GM19452 (cell line): Measurements from ENCODE around the gene FLRT1.
"Not testable (repeated sequence)": the region's sequence is repeated elsewhere in the genome, so short reads cannot be mapped to it uniquely, and the experiment has no call there.

Source experiments
- ATAC-seq: cut with Tn5 transposase; IDR thresholded peaks from one replicate; pipeline ENCODE4 v1.9.1; 2021; ENCODE audit not compliant: unreplicated experiment

Gene FLRT1

DNA sequence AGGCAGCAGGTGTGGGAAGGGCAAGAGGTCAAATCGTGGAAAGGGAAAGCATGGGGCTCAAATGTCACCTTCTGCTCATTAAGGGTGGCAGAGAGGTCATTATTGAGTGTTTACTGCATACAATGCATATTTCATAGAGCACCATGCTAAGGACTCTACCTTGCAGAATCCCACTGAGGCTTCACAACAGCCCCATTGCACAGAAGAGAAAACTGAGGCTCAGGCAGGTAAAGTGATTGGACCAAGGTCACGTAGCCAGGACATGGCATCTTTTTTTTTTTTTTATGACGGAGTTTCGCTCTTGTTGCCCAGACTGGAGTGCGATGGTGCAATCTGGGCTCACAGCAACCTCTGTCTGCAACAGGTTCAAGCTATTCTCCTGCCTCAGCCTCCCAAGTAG lies 7.8 kb downstream of the FLRT1 start:
- no peak for ATAC-seq

DNA sequence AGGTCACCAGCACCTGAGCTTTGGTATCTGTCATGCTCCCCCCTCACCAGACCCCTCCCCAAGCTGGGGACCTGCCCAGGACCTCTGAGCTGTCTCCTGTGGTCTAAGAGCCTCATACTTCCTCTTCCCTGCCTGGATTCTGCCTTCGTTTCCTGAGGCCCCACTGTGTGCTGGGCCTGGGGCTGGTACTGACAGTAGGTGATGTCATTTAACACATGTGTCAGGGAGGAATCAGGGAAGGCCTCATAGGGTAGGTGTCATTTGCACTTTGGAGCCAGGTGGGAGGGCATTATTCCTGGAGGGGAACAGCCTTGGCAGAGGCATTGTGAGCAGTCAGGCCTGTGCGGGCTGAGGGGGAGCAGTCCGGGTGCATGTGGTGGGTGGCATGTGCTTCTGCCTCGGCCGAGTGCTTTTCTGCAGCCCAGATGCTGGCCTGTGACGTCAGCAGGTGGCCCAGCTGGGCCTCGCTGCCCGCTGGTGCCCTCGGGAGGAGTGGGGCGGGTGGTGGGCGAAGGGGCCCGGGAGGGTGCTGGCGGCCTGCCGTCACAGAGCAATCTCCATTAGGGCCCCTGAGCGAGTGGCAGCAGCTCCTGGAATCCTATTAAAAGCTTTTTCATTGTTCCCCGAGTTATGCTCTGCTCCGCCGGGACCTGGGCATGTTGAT lies 9.1 kb downstream of the FLRT1 start:
- ATAC-seq, result no peak

DNA sequence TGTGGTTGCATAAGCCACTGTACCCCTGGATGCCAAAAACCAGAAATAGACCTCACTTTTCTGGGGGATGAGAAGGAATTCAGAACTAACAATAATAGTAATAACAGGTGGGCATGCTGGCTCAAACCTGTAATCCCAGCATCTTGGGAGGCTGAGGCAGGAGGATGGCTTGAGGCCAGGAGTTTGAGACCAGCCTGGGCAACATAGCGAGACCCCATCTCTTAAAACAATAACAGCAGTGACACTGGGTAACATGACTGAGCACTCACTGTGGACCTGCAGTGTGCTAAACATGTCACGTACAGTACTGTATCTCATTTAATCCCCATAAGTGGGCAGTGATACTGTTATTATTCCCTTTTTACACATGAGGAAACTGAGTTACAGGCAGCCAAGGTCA lies 10.0 kb downstream of the FLRT1 start:
- ATAC-seq, result no peak

DNA sequence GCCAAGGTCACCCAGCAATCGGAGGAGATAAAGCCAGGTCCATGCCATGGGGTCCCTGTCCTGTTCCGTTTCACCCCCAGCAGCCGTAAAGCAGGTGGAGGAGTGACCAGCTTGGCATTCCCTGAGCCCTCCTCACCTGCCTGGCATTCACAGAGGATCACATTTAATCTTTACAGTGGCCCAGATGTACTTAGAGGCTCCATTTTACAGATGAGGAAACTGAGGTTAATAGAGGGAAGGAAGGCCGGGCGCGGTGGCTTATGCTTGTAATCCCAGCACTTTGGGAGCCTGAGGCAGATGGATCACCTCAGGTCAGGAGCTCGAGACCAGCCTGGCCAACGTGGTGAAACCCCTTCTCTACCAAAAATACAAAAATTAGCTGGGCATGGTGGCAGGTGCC lies 11.6 kb downstream of the FLRT1 start:
- ATAC-seq, result not testable (repeated sequence)

DNA sequence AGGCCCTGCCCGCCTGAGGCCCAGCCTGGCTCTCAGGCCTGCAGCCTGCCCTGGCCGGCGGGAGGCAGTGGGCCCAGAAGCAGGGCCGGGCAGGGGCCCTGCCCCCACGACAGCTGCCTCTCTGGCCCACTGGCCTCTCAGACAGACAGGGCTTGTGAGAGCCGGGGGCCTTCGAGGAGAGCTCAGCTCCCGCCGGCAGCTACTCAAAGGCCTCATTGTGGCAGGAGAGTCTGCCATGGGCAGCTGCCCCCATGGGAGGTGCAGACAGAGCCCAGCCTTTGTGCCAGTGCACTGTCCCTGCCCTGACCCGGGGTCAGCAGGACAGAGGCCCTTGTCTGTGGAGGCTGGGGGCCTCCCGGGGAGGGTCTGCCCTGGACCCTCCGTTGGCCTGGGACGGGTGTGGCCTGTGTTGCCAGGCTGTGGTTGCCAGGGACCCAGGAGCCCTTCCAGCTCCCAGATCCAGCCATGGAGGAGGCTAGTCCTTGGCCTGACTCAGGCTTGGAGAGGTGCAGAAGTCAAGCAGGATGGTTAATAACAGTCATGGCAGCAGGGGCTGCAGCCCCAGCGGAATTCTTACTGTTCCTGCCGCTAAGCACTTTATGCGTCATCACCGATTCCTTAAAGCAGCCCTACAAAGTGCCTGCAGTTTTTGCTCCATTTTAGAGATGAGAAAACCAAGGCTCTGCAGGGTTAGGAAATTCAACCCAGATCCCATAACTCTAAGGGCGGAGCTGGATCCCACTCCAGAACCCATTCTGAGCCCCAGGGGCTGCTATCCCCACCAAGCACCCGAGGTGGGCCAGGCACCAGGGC lies 12.5 kb downstream of the FLRT1 start:
- no peak for ATAC-seq

DNA sequence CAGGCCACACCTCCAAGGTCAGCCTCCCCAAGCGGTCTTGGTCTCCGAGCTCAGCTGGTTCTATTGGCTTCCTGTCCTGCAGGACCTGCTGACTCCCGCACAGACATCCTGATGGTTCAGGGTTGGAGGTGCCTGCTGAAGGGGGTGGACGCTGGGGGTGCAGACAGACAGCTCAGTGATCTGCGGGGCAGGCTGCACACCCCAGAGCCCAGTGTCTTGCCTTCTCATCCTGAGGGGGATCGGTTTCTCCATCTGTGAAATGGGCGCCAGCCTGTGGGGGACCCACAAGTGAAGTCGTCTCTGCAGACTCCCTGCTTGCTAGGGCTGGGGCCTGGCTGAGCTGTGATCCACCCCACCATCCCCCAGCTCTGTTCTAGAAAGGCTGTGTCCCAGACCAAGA lies 13.8 kb downstream of the FLRT1 start:
- ATAC-seq, result no peak

DNA sequence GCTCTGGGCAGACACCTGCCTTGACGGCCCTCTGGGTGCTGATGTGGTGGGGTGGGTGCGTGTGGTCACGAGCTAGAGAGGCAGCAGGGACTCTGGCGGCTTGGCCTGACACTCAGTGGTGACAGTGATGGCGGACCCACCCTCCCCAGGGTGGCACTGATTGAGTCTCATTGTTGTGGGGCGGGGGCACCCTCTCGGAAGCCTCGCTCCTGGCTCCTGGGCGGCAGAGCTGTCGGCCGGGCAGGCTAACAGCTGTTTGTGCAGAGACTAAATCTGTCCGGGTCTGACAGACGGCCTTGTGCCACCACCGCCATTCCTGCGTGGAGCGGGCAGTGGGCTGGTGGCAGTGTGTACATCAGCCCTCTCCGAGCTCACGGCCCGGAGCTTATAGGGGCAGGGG lies 15.6 kb downstream of the FLRT1 start:
- no peak for ATAC-seq

DNA sequence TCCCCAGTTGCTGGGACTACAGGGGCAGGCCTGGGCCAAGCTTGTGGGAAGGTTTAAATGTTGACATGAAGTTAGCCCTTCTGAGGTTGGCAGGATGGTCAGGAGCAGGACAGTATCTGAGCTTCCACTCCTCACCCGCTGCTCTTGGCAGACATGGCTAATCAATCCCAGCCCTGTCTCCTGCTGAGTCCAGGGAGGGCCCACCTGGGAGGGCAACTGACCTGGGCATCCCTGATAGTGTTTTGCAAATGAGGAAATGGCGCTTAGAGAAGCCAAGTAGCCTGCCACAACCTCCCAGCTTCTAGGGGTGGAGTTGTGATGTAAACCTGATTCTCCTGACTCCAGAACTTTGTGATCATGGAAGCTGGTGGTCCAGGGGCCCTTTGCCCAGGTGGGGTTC lies 16.7 kb downstream of the FLRT1 start:
- no peak for ATAC-seq

DNA sequence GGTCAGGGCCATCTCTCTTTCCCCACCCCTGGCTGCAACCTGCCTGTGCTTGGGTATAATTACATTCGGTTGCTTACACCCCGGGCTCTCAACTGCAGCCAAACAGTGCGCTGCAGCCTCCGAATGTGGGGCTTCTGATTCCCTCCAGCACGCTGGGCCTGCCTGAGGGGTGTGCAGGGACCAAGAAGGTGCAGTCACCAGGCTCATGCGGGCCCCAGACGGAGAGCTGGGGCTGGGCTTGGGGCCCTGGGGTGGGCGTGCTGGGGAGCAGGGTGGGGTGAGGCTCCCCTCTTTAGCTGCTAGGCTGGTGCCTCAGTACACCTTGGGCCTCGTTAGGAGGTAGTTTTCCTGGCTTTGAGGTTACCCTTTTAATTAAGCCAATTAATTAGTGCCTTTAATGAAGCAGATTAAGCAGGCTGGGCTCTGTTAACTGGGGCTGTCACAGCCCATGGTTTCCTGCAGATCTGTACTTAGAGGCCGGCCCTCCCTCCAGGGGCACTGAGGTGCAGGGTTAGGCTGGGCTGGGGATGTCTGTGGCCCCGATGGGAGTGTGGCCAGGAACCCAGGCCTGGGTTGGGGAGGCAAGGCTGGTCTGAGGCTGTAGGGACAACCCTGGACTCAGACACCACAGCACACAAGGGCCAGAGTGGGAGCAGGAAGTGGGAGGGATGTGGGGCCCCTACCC lies 17.3 kb downstream of the FLRT1 start:
- ATAC-seq, result no peak

DNA sequence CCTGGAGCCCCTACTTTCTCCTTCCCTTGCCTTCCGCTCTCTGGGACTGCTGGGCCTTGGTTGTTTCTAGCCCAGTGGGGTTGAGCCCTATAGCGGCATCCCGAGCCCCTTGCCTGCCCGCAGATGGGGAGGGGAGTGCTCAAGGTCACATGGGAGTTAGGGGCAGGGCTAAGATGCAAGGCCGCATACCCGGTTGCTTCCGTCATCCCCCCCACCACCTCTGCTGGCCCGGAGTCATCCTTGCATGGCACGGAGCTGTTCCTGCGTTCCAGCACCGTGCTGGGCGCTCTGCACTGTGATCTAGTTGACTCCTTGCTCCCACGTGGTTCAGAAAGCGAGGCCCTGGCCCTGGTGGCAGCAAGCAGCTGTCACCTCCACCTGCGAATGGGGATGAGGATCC lies 18.0 kb downstream of the FLRT1 start:
- no peak for ATAC-seq

DNA sequence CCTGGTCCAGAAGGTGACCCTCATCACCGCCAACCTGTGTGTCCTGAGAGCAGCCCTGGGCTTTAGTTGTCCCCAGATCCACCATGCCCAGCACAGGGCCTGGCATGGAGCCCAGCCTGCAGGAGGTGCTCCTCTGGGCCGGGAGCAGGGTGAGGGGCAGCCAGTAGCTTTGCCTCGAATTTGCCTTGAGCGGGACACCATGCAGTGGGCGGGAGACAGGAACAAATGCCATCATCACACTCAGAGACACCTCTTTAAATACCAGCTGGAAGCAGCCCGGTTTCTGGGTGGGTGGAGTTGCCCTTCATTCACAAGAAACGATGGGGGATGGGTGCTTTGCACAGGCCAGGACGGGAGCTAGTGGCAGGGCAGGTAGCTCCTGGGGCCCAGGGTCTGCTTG lies 19.3 kb downstream of the FLRT1 start:
- ATAC-seq, result no peak

DNA sequence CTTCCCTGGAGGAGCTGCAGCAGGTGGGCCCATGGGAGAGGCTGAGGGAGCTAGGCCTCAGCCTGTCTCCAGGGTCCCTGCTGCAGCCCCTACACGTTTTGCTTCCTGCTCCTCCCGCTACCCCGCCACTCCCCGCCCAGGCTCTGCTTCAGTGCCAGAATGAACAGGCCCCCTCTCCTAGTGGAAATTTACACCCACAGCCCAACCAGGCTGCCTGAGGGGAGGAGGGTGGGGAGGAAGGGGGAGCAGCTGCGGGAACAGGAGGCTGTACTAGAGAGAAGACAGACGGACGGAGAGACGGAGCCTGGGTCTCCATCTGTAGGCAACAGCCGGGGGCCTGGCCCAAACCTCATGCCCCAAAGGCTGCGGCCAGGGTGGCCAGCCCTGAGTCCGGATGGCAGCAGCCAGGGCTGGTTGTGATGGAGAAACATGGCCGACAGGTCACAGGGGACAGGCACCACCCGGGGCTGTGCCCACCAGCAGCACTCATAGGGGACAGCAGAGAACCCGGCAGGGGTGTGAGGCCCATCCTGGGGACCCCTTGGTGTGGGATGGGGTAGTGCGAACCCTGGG lies 20.6 kb downstream of the FLRT1 start:
- no peak for ATAC-seq

DNA sequence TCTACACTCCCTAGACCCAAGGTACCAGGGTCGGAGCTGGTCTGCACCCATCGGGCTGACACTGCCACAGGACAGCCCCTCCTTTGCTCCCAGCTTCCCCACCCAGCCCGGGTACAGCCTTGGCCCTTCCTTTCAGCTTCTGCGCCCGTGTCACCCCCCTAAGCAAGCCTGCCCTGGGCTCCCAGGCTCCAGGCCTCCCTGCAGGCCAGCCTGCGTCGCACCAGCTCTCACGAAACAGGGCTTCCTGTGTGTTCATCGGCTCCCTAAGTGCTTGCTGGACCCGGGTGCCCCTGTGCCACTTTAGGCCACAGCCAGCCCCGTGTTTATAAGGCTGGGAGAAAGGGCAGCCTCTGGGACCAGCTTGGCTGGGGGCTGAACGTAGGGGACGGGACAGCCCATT lies 21.1 kb downstream of the FLRT1 start:
- no peak for ATAC-seq

DNA sequence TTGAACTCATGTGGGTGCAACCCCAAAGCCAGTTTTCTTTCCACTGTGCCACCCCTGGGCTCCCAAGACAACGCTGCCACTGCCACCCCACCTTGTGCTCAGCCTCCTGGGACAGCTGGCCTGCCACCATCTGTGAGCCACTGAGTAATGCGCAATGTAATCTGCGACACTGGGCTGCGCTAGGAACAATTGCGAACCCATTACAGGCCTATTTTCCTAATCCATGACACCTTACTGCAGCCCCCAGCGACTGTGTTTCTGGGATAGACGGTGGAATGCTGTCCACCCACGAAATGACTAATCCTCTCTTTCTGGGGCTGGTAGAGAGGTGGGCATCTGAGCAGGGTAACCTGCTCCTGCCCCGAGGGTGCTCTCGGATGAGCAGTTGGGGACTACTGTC lies 22.2 kb downstream of the FLRT1 start:
- no peak for ATAC-seq

DNA sequence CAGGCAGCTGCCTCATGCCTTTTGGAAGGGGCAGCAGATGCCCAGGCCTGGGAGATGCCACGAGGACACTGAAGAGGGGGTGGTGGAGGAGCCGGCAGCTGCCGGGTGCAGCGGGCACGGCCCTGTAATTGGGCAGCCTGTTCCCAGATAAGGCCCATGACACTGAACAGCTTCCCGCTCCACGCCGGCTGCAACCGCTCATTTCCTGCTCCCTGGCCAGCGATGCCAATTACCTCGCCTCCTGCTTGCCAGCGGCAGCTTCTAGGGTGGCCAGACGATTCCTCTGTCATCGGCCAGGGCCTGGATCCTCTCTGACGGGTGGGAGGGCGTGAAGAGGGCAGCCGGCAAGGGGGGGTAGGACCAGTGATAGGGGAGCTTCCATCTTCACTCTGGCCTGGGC lies 22.8 kb downstream of the FLRT1 start:
- no peak for ATAC-seq

DNA sequence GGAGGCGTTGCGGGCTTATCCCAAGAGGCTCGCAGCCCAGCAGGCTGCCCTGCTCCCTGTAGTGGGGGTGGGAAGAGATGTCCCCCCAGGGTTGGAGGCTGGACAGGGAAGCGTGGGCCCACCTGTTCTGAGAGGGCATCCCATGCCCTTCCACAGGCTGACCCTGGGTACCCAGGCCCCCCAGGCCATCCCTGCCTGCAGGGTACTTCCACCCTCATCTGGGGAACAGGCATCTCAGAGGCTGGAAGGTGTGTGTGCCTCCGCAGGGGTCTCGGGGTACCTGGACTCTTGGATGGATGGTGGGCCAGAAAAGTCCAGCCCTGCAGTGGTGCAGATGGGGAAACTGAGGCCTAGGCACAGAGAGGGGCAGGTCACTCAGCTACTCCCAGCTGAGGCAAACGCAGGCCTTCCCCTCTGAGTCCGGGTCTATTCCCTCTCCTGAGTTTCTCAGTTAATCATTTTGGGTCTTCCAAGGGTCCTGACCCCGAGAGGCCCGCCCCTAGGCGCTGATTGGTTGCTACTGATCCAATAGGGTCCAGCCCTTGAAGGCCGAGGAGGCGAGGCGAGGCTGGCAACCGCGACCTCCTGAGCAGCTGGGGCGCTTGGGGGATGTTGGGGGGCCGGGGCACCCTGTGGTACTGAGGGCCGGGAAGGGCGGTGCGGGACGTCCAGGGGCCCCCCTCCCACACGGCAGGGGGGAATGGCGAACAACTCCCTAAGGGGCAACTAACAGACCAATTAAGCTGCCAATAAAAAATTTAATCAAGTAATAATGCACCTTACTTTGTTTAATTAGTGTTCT lies 23.8 kb downstream of the FLRT1 start:
- ATAC-seq, result no peak

DNA sequence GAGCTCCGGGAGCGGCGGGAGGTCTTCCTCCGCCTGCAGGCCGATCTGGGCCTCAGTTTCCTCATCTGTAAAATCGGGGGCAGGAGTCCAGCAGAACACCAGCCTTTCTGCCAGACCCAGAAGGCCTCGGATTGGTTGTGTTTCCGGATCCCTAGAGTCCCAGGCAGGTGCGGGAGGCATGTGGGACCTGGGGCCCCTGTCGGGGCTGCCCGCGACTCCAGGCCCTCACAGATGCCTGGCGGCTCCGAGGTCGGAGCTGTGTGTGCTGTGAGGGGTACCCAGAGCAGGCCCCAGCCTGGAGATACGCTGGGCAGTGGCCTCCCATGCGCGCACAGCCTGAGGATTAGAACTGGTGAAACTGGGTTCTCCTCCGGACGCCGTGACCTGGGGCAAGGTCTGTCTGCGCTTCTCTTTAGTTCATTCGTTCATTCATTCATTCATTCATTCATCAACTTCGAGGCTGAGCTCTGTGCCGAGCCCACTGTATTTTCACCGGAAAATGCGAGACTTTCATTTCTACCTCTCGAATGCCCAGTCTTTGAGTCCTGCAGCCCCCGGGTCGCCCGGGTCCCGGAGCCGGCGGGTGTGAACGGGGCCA lies 24.6 kb downstream of the FLRT1 start:
- no peak for ATAC-seq

DNA sequence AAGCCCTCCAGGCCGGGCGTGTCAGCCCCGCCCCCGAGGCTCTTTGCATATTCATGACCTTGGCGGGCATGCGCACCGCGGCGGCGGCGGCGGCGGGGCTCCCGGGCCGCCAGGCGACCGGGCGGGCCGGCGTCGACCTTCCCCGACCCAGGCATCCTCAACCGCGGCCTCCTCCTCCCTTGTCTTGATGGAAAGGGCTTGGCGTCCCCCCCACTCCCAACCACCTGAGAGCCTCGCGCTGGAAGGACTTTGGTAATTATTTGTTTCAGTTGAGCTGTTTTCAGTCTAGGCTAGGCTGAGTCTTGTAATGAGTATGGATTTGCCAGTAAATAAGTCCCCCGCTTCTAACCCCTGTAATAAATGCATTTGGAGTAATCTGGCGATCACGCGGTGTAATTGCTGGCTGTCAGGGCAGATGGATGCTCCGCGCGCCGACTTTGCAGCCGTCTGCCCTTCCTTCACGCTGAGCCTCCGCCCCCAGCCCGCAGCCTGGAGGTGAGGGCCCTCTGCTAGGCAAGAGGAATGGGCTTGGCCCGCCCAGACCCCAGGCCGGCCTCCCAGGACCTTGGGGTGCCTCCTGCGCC lies 25.2 kb downstream of the FLRT1 start:
- no peak for ATAC-seq

DNA sequence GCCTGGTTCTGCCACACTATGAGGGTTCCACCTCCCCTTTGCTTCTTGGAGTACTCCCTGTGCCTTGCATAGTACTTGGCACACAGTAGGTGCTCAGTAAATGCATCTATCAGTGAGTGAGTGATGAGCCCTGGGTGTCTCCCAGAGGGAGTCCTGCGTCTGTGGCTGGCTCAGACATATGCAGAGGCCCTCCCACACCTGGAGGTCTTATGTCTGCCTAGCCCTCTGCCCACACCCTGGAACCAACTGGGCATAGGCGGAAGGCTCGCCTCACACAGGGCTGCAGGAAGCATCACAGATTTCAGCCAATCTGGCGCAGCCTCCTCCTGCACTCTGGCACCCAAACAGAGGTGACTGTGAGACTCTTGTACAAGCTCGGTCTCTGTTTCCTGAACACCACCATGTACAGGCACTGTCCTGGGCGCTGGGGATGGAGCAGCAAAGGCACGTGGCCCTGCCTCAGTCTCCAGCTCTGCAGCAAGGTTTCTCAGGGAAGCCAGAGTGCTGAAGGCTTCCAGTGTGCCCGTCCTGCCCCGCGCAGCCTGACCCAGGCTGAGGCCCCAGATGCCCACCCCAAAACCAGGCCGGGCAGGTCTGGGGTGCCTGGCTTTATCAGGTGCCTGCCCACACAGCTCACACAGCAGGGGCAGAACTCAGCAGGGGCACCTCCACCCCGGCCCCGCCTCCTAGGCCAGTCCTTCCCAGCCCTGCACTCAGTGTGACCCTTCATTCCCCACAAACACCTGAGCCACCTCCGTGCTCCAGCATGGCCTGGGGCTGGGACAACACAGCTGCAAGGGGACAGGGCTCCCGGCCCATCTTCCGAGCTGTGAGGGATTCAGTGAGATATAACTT lies 26.7 kb downstream of the FLRT1 start:
- ATAC-seq, result no peak
